ENCODE data around the gene OTOGL.

The OTOGL gene

DNA sequence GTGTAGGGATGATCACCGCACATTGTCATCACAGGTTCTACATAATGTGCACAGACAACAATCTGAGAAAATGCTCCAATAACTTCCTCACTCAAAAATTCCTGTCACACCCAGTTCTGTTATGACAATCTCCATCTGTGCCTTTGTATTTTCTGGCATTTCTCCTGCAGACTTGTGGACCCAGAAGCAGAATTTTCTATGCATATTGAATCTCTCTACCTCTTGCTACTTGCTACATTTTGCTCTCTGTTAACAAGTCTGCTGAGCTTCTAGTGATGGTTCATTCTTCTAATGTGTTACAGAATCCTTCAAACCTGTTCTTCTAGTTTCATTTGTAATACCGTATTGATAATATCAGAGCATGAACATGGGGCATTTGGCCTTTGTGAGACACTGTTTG is 216.9 kb downstream of the OTOGL start:
- DNase-seq (ENCODE audit: low spot score), result no peak
- no peak overlapping the region for H3K4me3 Mint-ChIP-seq
- no peaks in the 10 kb centered on the region for H3K27me3 Mint-ChIP-seq (ENCODE audit: low read depth)
- no peaks in the 10 kb centered on the region for H3K9me3 Mint-ChIP-seq
- no peak overlapping the region for H3K27ac Mint-ChIP-seq
- H3K4me1 Mint-ChIP-seq (ENCODE audit: low read depth), result no peaks in the 10 kb centered on the region
- H3K36me3 Mint-ChIP-seq (ENCODE audit: low read depth), result no peaks in the 10 kb centered on the region

- Mint-ChIP-seq H3K27me3 (ENCODE audit: low read depth) (no peaks in the 10 kb centered on the region), H3K4me3 (no peak overlapping the region), H3K36me3 (ENCODE audit: low read depth) (no peaks in the 10 kb centered on the region), H3K4me1 (ENCODE audit: low read depth) (no peaks in the 10 kb centered on the region), H3K9me3 (no peaks in the 10 kb centered on the region), H3K27ac (no peak overlapping the region)
- DNase-seq (ENCODE audit: low spot score), result no peak
These were observed 218.0 kb downstream of the OTOGL start for GRCh38 chr12:80317307-80317706.

- no peak for DNase-seq (ENCODE audit: low spot score)
- Mint-ChIP-seq H3K4me3 (no peak overlapping the region), H3K27ac (no peak overlapping the region), H3K27me3 (ENCODE audit: low read depth) (no peaks in the 10 kb centered on the region), H3K4me1 (ENCODE audit: low read depth) (no peaks in the 10 kb centered on the region), H3K36me3 (ENCODE audit: low read depth) (no peaks in the 10 kb centered on the region), H3K9me3 (no peaks in the 10 kb centered on the region)
These were observed 218.6 kb downstream of the OTOGL start for GRCh38 chr12:80317899-80318298.

DNA sequence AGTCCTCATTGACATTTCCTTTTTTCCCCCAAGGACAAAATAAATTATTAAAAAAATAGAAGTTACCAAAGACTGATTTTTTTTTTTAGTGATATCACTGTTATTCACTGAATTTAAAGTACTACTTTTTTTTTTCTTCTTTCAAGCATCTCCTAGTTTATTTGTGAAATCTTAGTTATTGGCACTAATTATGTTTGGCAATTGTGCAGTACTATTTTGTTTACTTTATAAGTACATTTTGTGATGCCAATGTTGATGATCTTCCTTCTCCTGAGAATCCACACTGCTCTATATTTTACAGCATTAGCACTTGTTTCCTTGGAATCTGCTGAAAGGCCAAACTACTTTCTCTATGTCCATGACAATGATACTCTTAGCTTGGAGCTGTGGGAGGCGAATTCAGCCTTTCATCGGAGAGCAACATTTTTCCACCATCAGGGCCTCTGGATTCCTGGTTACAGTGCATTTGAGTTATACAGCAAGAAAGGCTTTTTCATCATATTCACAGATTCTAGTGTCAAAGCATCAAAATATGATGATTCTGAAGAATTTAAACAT is 220.9 kb downstream of the OTOGL start:
- H3K27me3 Mint-ChIP-seq (ENCODE audit: low read depth), result no peaks in the 10 kb centered on the region
- H3K4me1 Mint-ChIP-seq (ENCODE audit: low read depth), result no peaks in the 10 kb centered on the region
- no peaks in the 10 kb centered on the region for H3K9me3 Mint-ChIP-seq
- H3K4me3 Mint-ChIP-seq, result no peak overlapping the region
- DNase-seq (ENCODE audit: low spot score), result no peak
- H3K36me3 Mint-ChIP-seq (ENCODE audit: low read depth), result no peaks in the 10 kb centered on the region
- no peak overlapping the region for H3K27ac Mint-ChIP-seq

DNA sequence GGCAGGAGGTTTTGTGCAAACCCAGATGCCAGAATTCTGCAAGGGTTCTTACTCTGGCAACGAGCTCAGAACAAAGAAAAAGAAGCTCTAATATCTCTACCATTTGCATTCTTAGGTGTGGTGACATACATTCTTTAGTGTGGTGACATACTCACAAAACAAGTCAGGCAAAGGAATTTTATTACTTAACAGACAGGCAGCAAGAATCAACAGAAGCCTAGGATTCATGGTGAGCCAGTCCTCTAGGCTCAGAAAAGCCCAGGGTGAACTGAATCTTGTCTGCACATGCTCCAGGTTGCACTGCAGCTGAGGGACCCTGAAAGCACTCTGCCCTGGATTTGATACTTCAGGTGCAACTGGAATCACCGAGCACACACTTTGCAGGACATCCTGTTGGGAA is 222.3 kb downstream of the OTOGL start:
- H3K4me1 Mint-ChIP-seq (ENCODE audit: low read depth), result no peaks in the 10 kb centered on the region
- DNase-seq (ENCODE audit: low spot score), result no peak
- no peaks in the 10 kb centered on the region for H3K36me3 Mint-ChIP-seq (ENCODE audit: low read depth)
- no peaks in the 10 kb centered on the region for H3K9me3 Mint-ChIP-seq
- no peak overlapping the region for H3K27ac Mint-ChIP-seq
- no peak overlapping the region for H3K4me3 Mint-ChIP-seq
- H3K27me3 Mint-ChIP-seq (ENCODE audit: low read depth), result no peaks in the 10 kb centered on the region

DNA sequence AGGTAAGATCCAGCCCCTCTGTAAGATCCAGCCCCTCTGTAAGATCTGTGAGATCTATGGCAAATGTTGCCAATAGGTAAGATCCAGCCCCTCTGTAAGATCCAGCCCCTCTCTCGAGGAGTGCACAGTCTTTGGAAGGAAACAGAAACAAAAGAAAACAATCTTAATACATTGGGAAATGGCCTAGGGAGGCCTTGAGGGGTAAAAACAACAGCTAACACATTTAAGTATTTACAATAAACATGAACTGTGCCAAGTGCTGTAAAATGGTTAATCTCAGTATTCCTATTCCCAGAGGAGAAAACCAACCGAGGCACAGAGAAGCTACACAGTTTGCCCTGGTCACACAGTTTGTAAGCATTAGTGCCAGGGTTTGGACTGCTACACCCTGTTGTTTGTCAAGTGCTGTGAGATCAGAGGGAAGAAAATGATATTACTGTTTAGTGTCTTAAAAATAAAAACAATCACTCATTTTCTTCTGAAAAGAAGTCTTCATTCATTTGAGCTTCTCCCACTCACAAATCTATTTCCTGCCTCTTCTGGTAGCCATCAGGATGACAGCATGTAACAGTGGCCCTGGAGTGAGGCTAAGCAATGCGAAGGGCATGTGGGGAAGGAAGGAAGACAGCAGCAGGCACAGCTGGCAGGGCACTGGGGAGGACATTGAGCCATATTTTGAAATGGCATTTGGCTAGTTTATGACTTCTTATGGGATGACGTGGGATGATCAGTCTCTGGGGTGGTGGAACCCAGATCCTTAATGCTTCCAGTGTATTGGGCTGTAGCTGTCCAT is 226.0 kb downstream of the OTOGL start:
- Mint-ChIP-seq H3K9me3 (no peaks in the 10 kb centered on the region), H3K4me3 (no peak overlapping the region), H3K27ac (no peak overlapping the region), H3K27me3 (ENCODE audit: low read depth) (no peaks in the 10 kb centered on the region), H3K36me3 (ENCODE audit: low read depth) (no peaks in the 10 kb centered on the region), H3K4me1 (ENCODE audit: low read depth) (no peaks in the 10 kb centered on the region)
- no peak for DNase-seq (ENCODE audit: low spot score)

GRCh38 chr12:80332827-80333226 is 233.5 kb downstream of the OTOGL start:
- no peak for DNase-seq (ENCODE audit: low spot score)
- Mint-ChIP-seq H3K9me3 (no peaks in the 10 kb centered on the region), H3K4me3 (no peak overlapping the region), H3K27me3 (ENCODE audit: low read depth) (no peaks in the 10 kb centered on the region), H3K4me1 (ENCODE audit: low read depth) (no peaks in the 10 kb centered on the region), H3K27ac (no peak overlapping the region), H3K36me3 (ENCODE audit: low read depth) (no peaks in the 10 kb centered on the region)

DNA sequence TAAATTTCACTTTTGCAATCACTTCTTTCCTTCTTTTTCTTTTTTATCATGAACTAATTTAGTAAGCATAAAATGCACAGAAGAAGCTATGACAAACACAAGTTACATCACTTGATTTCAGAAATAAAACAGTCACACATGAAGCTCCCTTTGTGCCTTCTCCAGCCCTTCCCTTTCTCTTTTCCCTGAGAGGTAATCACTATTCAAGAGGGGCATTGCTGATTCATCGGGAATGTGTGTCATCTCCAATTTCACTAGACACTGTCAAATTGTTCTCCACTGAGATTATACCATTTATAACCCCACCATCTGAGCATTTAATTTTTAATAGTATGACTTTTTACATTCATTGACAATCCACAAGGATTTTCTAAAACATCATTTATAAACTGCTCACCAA is 253.1 kb downstream of the OTOGL start:
- H3K36me3 Mint-ChIP-seq (ENCODE audit: low read depth), result no peaks in the 10 kb centered on the region
- H3K4me3 Mint-ChIP-seq, result no peak overlapping the region
- DNase-seq (ENCODE audit: low spot score), result no peak
- no peaks in the 10 kb centered on the region for H3K27me3 Mint-ChIP-seq (ENCODE audit: low read depth)
- no peak overlapping the region for H3K27ac Mint-ChIP-seq
- H3K9me3 Mint-ChIP-seq, result peaks cover 4% of the 10 kb centered on the region
- H3K4me1 Mint-ChIP-seq (ENCODE audit: low read depth), result no peaks in the 10 kb centered on the region

GRCh38 chr12:80353254-80353653 is 253.9 kb downstream of the OTOGL start:
- DNase-seq (ENCODE audit: low spot score), result no peak
- H3K27me3 Mint-ChIP-seq (ENCODE audit: low read depth), result no peaks in the 10 kb centered on the region
- H3K27ac Mint-ChIP-seq, result no peak overlapping the region
- peaks cover 4% of the 10 kb centered on the region for H3K9me3 Mint-ChIP-seq
- H3K4me3 Mint-ChIP-seq, result no peak overlapping the region
- H3K36me3 Mint-ChIP-seq (ENCODE audit: low read depth), result no peaks in the 10 kb centered on the region
- H3K4me1 Mint-ChIP-seq (ENCODE audit: low read depth), result no peaks in the 10 kb centered on the region

- Mint-ChIP-seq H3K4me1 (ENCODE audit: low read depth) (no peaks in the 10 kb centered on the region), H3K4me3 (no peak overlapping the region)
These were observed 256.8 kb downstream of the OTOGL start for GRCh38 chr12:80356097-80356496.

DNA sequence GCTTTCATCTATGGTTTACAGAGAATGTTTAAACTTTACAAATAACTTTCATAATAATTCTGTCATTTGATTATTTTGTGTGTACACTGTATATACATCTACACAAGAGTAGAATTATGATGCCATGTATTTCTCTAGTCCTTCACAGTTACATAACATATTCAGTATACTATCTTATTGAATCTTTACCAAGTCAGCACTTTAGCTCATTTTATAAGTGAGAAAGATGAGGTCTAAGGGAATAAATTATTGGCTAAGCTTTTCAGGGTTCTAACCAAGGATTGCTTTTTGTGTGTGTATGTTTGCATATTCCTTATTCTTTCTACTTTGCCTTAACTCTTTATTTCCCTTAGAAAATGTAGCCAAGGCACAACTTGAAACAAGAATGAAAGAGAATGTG is 260.4 kb downstream of the OTOGL start:
- no peaks in the 10 kb centered on the region for H3K36me3 Mint-ChIP-seq (ENCODE audit: low read depth)
- no peak overlapping the region for H3K27ac Mint-ChIP-seq

More at GRCh38 chr12:80356097-80356496, 256.8 kb downstream of the OTOGL start:
- Mint-ChIP-seq H3K9me3 (peaks cover 4% of the 10 kb centered on the region), H3K27me3 (ENCODE audit: low read depth) (no peaks in the 10 kb centered on the region), H3K36me3 (ENCODE audit: low read depth) (no peaks in the 10 kb centered on the region), H3K27ac (no peak overlapping the region)
- DNase-seq (ENCODE audit: low spot score), result no peak

GRCh38 chr12:80364056-80364455 is 264.7 kb downstream of the OTOGL start:
- no peaks in the 10 kb centered on the region for H3K36me3 Mint-ChIP-seq (ENCODE audit: low read depth)
- no peak for DNase-seq (ENCODE audit: low spot score)
- H3K4me1 Mint-ChIP-seq (ENCODE audit: low read depth), result no peaks in the 10 kb centered on the region
- no peaks in the 10 kb centered on the region for H3K27me3 Mint-ChIP-seq (ENCODE audit: low read depth)
- no peaks in the 10 kb centered on the region for H3K9me3 Mint-ChIP-seq
- H3K4me3 Mint-ChIP-seq, result no peak overlapping the region
- H3K27ac Mint-ChIP-seq, result no peak overlapping the region

More for the DNA sequence above, 260.4 kb downstream of the OTOGL start:
- Mint-ChIP-seq H3K9me3 (no peaks in the 10 kb centered on the region), H3K27me3 (ENCODE audit: low read depth) (no peaks in the 10 kb centered on the region), H3K4me1 (ENCODE audit: low read depth) (no peaks in the 10 kb centered on the region), H3K4me3 (no peak overlapping the region)
- DNase-seq (ENCODE audit: low spot score), result no peak

DNA sequence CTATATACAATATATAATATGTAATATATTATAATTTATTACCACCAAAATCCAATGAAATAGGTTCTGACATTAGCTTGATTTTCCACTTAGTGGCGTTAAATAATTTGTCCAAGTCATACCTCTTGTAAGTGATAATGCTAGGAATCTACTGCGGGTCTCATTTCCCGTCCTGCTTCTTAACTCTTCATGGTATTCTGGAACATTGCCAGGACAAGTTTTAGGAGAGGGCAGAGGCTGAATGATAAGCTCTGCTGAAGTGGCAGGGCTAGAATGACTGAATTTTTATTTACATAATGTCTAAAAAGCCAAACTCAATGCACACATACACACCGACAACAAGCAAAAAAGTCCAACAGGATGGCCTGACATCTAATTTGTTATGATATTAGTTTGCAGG is 274.3 kb downstream of the OTOGL start:
- Mint-ChIP-seq H3K27ac (no peak overlapping the region), H3K27me3 (ENCODE audit: low read depth) (no peaks in the 10 kb centered on the region), H3K9me3 (no peaks in the 10 kb centered on the region), H3K36me3 (ENCODE audit: low read depth) (no peaks in the 10 kb centered on the region), H3K4me3 (no peak overlapping the region), H3K4me1 (ENCODE audit: low read depth) (no peaks in the 10 kb centered on the region)
- DNase-seq (ENCODE audit: low spot score), result no peak

DNA sequence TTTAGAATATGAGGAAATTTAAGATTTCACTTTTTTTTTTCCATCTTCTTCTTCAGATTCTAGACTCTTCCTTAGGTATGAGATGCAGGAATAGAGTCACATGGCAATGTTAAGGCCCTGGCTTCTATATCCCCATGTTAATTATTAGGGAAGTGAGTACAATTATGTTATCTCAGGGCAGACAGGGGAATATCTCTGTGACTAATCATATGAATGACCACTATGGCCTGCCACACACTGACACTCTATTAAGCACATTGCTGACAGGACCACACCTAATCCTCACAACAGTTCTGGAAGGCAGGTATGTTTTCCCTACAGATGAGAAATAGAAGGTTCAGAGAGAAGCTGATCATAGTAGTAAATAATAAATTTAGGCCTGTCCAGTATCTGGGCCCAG is 275.3 kb downstream of the OTOGL start:
- no peaks in the 10 kb centered on the region for H3K36me3 Mint-ChIP-seq (ENCODE audit: low read depth)
- H3K9me3 Mint-ChIP-seq, result no peaks in the 10 kb centered on the region
- no peaks in the 10 kb centered on the region for H3K27me3 Mint-ChIP-seq (ENCODE audit: low read depth)
- no peak overlapping the region for H3K27ac Mint-ChIP-seq
- no peaks in the 10 kb centered on the region for H3K4me1 Mint-ChIP-seq (ENCODE audit: low read depth)
- H3K4me3 Mint-ChIP-seq, result no peak overlapping the region
- DNase-seq (ENCODE audit: low spot score), result no peak
